Osteocyte (in vitro differentiated cells): ENCODE data around the gene ODAD4. TPM values are rescaled to one million over a fixed set of nuclear protein-coding genes. Genes with fewer than 3 reads are reported as not detected.
"Not testable (repeated sequence)": the region's sequence is repeated elsewhere in the genome, so short reads cannot be mapped to it uniquely, and the experiment has no call there.

Source experiments
- DNase-seq: peaks from one replicate; pipeline ENCODE4 v3.0.0; 2021; ENCODE audit warnings: mixed read lengths; ENCODE audit not compliant: unreplicated experiment; ENCODE audit errors: extremely low spot score
- H3K27ac Mint-ChIP-seq: one replicate; pipeline ENCODE4 v1.8.0; 2021; ENCODE audit warnings: mild to moderate bottlenecking, mixed read lengths; ENCODE audit not compliant: unreplicated experiment
- H3K27me3 Mint-ChIP-seq: one replicate; pipeline ENCODE4 v1.8.0; 2021; ENCODE audit warnings: mixed read lengths; ENCODE audit not compliant: unreplicated experiment
- H3K36me3 Mint-ChIP-seq: one replicate; pipeline ENCODE4 v1.8.0; 2021; ENCODE audit warnings: mixed read lengths; ENCODE audit not compliant: unreplicated experiment
- H3K4me1 Mint-ChIP-seq: one replicate; pipeline ENCODE4 v1.8.0; 2021; ENCODE audit warnings: mixed read lengths; ENCODE audit not compliant: unreplicated experiment
- H3K4me3 Mint-ChIP-seq: one replicate; pipeline ENCODE4 v1.8.0; 2021; ENCODE audit warnings: mild to moderate bottlenecking, moderate library complexity, mixed read lengths; ENCODE audit not compliant: unreplicated experiment
- H3K9me3 Mint-ChIP-seq: one replicate; pipeline ENCODE4 v1.8.0; 2021; ENCODE audit warnings: mixed read lengths; ENCODE audit not compliant: unreplicated experiment
- total RNA-seq: library from RNA; stranded (reverse); gene quantifications from 2 replicates; pipeline ENCODE4 v1.2.1, GENCODE V29; 2021
- TF ChIP-seq, protein P1 (sequence below): fragments of 200-600 bp; sonication (generic); IDR thresholded peaks from 2 replicates; pipeline ENCODE4 v1.5.0; 2021; ENCODE audit warnings: antibody characterized with exemption, mild to moderate bottlenecking, moderate library complexity

Gene ODAD4
- total RNA-seq, 1 donor from 2014 or later: 2.5 TPM

DNA sequence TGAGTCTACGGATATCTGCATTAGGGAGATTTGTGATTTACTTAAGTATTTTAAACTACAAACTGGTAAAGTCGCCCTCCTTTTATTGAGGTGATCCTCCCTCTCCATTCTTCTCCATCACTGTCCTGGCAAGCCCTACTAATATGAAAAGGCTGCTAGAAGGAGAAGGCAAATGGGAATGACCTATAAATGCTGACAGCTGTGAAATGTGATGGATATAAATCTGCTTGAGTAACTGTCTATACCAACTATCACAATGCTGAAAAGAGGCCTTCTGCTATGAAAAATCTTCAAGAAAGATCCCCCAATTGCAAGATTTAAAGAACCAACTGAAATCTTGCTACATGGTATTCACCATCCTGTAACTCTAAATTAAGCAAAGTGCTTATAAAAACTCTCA lies 71.3 kb downstream of the ODAD4 start:
- Mint-ChIP-seq H3K4me1 (peaks cover 16% of the 10 kb centered on the region), H3K36me3 (peaks cover 10% of the 10 kb centered on the region), H3K27ac (no peak overlapping the region), H3K27me3 (no peaks in the 10 kb centered on the region), H3K4me3 (no peak overlapping the region), H3K9me3 (no peaks in the 10 kb centered on the region)
- TF ChIP-seq, protein P1, sequence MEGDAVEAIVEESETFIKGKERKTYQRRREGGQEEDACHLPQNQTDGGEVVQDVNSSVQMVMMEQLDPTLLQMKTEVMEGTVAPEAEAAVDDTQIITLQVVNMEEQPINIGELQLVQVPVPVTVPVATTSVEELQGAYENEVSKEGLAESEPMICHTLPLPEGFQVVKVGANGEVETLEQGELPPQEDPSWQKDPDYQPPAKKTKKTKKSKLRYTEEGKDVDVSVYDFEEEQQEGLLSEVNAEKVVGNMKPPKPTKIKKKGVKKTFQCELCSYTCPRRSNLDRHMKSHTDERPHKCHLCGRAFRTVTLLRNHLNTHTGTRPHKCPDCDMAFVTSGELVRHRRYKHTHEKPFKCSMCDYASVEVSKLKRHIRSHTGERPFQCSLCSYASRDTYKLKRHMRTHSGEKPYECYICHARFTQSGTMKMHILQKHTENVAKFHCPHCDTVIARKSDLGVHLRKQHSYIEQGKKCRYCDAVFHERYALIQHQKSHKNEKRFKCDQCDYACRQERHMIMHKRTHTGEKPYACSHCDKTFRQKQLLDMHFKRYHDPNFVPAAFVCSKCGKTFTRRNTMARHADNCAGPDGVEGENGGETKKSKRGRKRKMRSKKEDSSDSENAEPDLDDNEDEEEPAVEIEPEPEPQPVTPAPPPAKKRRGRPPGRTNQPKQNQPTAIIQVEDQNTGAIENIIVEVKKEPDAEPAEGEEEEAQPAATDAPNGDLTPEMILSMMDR: no peak
- DNase-seq: no peak

DNA sequence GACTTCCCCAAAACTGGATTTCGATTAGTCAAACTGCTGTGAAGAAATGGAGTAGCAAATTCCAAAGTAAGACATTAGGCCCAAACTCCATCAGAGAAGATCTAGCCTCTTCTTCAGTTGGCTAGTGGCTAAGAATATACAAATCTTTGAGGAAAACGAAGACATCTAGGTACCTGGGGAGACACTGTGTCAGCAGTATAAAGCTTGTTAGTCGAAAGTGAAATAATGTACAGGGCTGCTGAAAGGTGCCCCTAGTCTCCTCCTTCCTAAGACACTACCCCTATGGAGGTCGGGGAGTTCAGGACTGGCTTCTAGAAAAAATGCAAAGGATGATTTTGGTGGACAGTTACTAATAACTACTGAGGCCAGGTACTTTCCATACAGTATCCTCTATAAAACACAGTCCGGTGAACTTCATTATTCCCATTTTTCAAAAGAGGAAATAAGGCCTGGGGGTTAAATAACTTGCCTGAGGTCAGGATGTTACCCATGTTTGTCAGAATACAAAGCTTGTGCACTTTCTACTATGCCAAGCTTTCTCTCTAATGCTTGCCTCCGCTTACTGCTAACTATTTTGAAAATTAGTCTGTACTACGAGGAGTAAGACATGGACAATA lies 71.9 kb downstream of the ODAD4 start:
- no peak for DNase-seq
- H3K9me3 Mint-ChIP-seq: no peaks in the 10 kb centered on the region
- no peak overlapping the region for H3K4me3 Mint-ChIP-seq
- H3K36me3 Mint-ChIP-seq: peaks cover 9% of the 10 kb centered on the region
- no peak overlapping the region for H3K27ac Mint-ChIP-seq
- no peaks in the 10 kb centered on the region for H3K27me3 Mint-ChIP-seq
- TF ChIP-seq, protein P1: no peak
- H3K4me1 Mint-ChIP-seq: peaks cover 19% of the 10 kb centered on the region

DNA sequence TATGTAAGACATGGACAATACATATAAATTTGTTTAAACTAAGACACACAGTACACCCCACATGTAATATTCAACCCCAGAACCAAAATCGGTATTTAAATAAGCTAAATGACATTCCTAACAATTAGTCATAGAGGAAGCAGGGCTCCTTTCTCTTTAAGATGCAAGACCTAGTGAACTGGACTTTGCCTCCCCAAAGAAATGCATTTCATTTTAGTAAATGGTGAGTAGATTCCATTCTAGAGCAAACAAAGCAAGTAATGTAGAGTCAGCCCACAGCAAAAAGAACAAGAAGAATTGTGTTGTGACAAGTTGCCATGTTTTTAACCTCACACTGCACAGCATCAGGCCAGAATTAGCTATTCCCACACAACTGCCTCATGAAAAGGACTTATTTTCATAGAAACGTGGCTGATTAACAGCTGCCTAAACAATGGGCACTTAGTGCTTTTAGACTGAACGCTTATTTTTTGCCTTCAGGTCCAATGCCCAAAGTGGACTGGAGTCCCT lies 72.4 kb downstream of the ODAD4 start:
- Mint-ChIP-seq H3K4me3 (no peak overlapping the region), H3K27ac (no peak overlapping the region), H3K9me3 (no peaks in the 10 kb centered on the region), H3K27me3 (no peaks in the 10 kb centered on the region), H3K36me3 (peaks cover 10% of the 10 kb centered on the region), H3K4me1 (peaks cover 20% of the 10 kb centered on the region)
- TF ChIP-seq, protein P1: no peak
- no peak for DNase-seq

DNA sequence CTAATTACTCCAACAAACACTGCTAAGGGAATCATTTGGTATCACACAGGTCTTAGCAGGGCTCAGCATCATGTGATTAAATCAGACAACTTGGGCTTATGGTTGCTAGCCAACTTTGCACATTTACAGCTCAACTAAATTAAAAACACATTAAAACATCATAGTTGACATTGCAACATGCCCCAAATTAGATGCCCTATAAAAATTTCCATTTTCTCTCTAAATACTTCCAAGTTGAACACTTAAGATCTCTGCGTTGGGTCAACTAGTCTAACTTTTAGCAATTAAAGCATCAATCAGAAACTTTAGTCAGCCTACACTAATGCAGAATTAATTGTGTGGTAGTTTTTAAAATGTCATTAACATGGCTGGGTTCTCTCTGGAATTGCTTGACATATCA lies 74.7 kb downstream of the ODAD4 start:
- Mint-ChIP-seq H3K4me3 (no peak overlapping the region), H3K36me3 (peaks cover 7% of the 10 kb centered on the region), H3K9me3 (no peaks in the 10 kb centered on the region), H3K27me3 (no peaks in the 10 kb centered on the region), H3K4me1 (peaks cover 34% of the 10 kb centered on the region), H3K27ac (no peak overlapping the region)
- no peak for DNase-seq
- TF ChIP-seq, protein P1: no peak

DNA sequence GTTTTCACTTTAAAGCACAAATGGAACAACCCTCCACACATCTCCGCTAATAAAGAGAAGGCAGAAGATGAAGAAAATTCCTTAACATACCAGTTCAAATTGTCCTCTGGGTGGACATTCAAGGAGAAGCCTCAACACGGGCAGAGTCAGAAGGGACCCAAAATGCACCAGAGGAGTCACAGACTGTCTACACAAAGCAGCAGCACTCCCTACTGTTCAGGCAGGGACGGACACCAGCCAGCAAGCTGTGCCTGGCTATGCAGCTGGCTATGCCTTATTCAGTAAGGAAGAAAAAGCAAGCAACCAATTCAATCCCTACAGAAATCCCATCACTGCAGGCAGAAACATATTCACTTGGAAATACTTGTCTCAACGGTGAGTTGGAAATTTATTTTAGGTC lies 78.8 kb downstream of the ODAD4 start:
- Mint-ChIP-seq H3K27ac (peak overlapping the region; percentile 2), H3K4me1 (peaks cover 50% of the 10 kb centered on the region)

DNA sequence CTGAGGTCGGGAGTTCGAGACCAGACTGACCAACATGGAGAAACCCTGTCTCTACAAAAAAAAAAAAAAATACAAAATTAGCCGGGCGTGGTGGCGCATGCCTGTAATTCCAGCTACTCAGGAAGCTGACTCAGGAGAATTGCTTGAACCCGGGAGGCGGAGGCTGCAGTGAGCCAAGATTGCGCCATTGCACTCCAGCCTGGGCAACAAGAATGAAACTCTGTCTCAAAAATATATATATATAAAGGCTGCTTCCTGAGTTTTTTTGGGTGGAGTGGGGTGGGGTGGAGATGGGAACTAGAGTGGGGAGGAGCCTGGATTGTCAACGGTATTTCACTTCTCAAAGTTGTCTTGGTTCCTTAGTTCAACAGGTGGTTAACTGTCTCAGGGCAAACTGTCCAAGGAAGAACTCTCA lies 79.9 kb downstream of the ODAD4 start:
- H3K4me1 Mint-ChIP-seq: peaks cover 48% of the 10 kb centered on the region
- not testable (repeated sequence) for H3K27me3 Mint-ChIP-seq, H3K4me3 Mint-ChIP-seq, DNase-seq, H3K9me3 Mint-ChIP-seq, H3K36me3 Mint-ChIP-seq
- H3K27ac Mint-ChIP-seq: peak overlapping the region; percentile 80

More for the DNA sequence above, 78.8 kb downstream of the ODAD4 start:
- no peak overlapping the region for H3K4me3 Mint-ChIP-seq
- H3K27me3 Mint-ChIP-seq: no peaks in the 10 kb centered on the region
- no peak for DNase-seq
- TF ChIP-seq, protein P1: no peak
- no peaks in the 10 kb centered on the region for H3K9me3 Mint-ChIP-seq
- peaks cover 3% of the 10 kb centered on the region for H3K36me3 Mint-ChIP-seq
